GM12872 (cell line): ENCODE measurements around the gene PRKAG2.

Experiments
- CTCF ChIP-seq: IDR thresholded peaks from 3 replicates; pipeline ENCODE4 v1.5.1; 2011; ENCODE audit warnings: low read depth, mild to moderate bottlenecking, low read length, moderate library complexity; ENCODE audit not compliant: insufficient read depth

The PRKAG2 gene

GRCh38 chr7:151615058-151615457 lies 261.9 kb downstream of the PRKAG2 start:
- no peak for TF ChIP-seq CTCF

GRCh38 chr7:151614019-151614418 lies 262.9 kb downstream of the PRKAG2 start:
- no peak for TF ChIP-seq CTCF

GRCh38 chr7:151611878-151612277 lies 265.0 kb downstream of the PRKAG2 start:
- no peak for TF ChIP-seq CTCF

DNA sequence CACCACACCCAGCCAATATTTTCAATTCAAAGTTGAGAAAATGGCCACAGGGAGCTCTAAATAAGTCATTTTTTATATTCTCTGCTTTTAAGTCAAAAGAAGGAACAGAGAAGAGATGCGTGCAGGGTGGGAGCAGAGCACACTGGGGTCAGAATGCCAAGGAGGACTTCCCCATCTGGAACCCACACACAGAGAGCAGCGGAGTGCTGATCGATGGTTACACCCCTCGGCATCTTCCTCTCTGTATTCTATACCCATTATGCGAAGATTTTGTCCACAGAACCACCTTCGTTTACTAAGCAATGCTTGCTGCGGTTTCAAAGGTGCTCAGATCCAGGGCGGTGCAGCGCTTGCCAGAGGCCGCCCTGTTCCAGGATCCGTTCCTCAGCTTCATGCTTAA lies 265.9 kb downstream of the PRKAG2 start:
- no peak for TF ChIP-seq CTCF

GRCh38 chr7:151608031-151608551 lies 268.8 kb downstream of the PRKAG2 start:
- 0 out of 3 replicates have a peak, but pooled peaks have one; percentile 6 for TF ChIP-seq CTCF

GRCh38 chr7:151607464-151607867 lies 269.4 kb downstream of the PRKAG2 start:
- no peak for TF ChIP-seq CTCF

DNA sequence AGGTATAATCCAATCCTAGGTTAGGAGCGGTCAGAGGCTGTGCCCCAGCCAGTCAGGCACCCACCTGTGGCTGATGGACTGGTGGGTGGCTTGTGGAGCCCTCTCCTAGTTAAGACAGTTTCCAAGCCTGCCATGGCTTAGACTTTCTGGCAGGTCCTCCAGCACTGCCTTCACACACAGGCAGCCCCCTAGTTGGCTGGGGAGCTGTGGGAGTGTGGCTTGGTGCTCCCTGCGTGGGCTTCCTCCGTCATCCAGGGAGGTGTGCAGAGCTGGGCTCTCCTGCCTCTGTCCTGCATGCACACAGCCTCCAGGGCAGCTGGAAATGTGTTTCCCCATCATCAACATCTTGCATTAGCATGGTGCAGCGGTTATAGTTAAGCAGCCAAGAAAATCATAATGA lies 273.0 kb downstream of the PRKAG2 start:
- TF ChIP-seq CTCF: no peak
